ENCODE data around the gene ANAPC7.

GRCh38 chr12:110349514-110350151 is 53.9 kb downstream of the ANAPC7 start:
- TF ChIP-seq POLR2A (IDR thresholded peaks at IDR 0.05) (no peak), CTCF (IDR thresholded peaks at IDR 0.05) (no peak)
